Esophagus muscularis mucosa (tissue), 4 donors: ENCODE results near the gene C17orf50.

ENCODE experiments used
- CTCF ChIP-seq, 3 experiments: fragments of 200-600 bp in 2 of 3; fragments of 450-650 bp in 1 of 3; sonication (generic) in 2 of 3; IDR thresholded peaks; one replicate each; pipeline ENCODE4 v1.5.1; 2017 to 2019; ENCODE audit warnings: antibody characterized with exemption in 3 of 3, mild to moderate bottlenecking in 2 of 3, moderate library complexity in 1 of 3
- EP300 ChIP-seq: sonication (generic); formaldehyde crosslinking; IDR thresholded peaks from one replicate; pipeline ENCODE4 v1.6.1; 2017; ENCODE audit warnings: antibody characterized with exemption
- POLR2A ChIP-seq: fragments of 450-650 bp; IDR thresholded peaks from one replicate; pipeline ENCODE4 v1.6.1; 2017; ENCODE audit warnings: antibody characterized with exemption, moderate library complexity, mild to moderate bottlenecking, low read depth

- TF ChIP-seq EP300: no peak
- TF ChIP-seq CTCF (IDR thresholded peaks at IDR 0.05): no peak
- no peak for TF ChIP-seq POLR2A
Measured at GRCh38 chr17:35715416-35715815, 45.3 kb upstream of the C17orf50 start.
